ENCODE measurements around the gene FADS3.

Gene FADS3

DNA sequence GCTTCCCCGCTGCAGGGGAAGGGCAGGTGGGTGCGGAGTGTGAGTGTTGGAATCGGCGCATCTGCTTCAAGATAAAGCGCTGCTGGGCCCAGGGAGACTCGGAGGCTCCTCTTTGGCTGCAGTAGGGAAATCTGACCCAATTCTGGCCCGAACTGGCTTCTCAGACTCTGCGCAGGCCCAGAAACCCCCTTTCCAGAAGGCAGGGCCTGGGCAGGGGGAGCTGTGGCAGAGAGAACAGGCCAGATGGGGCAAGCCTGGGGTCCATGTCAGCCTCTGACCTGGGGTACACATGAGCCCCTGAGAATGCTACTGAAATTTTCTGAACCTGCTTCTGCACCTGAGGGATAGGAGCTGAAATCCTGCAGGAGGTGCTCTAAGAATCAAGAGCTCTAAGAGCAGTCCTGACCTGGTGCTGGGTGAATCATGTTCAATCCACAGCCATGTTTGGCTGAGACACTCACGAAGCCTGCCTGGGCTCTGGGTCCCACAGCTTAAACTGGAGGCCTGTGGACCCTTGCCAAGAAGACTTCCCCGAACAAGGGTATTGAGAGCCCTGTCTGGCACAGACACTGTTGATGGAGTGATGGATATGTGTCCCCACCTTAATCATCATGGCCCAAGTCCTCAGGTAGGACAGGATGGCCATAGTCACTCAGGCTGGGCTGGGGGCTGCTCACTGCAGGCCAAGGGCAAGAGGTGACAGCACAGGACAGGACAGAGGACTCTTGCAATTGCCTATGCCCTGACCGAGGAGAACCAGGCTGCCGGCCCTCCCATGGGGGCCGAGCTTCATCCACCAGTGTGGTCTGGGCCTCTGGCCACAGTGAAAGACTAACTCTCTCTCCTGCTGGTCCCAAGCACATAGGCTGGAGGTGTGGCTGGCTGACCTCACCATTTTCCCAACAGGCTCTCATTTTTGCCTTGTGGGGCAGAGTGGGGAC lies 19.1 kb upstream of the FADS3 start:
- TF ChIP-seq ZNF274 (IDR thresholded peaks at IDR 0.05; ENCODE audit: low read depth, low read length): no peak
- H3K4me3 ChIP-seq (ENCODE audit: low read length): no peak overlapping the region

- H3K4me3 ChIP-seq (ENCODE audit: low read length): no peak overlapping the region
- TF ChIP-seq ZNF274 (IDR thresholded peaks at IDR 0.05; ENCODE audit: low read depth, low read length): no peak
Observed at GRCh38 chr11:61908730-61909316, 17.5 kb upstream of the FADS3 start.

GRCh38 chr11:61907871-61908729 lies 16.8 kb upstream of the FADS3 start:
- no peak overlapping the region for H3K4me3 ChIP-seq (ENCODE audit: low read length)
- TF ChIP-seq ZNF274 (IDR thresholded peaks at IDR 0.05; ENCODE audit: low read depth, low read length): no peak

- no peak overlapping the region for H3K4me3 ChIP-seq (ENCODE audit: low read length)
- no peak for TF ChIP-seq ZNF274 (IDR thresholded peaks at IDR 0.05; ENCODE audit: low read depth, low read length)
Observed at GRCh38 chr11:61907282-61907681, 15.9 kb upstream of the FADS3 start.

- H3K4me3 ChIP-seq (ENCODE audit: low read length): no peak overlapping the region
- no peak for TF ChIP-seq ZNF274 (IDR thresholded peaks at IDR 0.05; ENCODE audit: low read depth, low read length)
Observed at GRCh38 chr11:61906522-61906909, 15.2 kb upstream of the FADS3 start.

GRCh38 chr11:61905801-61906521 lies 14.6 kb upstream of the FADS3 start:
- no peak overlapping the region for H3K4me3 ChIP-seq (ENCODE audit: low read length)
- TF ChIP-seq ZNF274 (IDR thresholded peaks at IDR 0.05; ENCODE audit: low read depth, low read length): no peak

GRCh38 chr11:61905067-61905696 lies 13.8 kb upstream of the FADS3 start:
- no peak for TF ChIP-seq ZNF274 (IDR thresholded peaks at IDR 0.05; ENCODE audit: low read depth, low read length)
- no peak overlapping the region for H3K4me3 ChIP-seq (ENCODE audit: low read length)

DNA sequence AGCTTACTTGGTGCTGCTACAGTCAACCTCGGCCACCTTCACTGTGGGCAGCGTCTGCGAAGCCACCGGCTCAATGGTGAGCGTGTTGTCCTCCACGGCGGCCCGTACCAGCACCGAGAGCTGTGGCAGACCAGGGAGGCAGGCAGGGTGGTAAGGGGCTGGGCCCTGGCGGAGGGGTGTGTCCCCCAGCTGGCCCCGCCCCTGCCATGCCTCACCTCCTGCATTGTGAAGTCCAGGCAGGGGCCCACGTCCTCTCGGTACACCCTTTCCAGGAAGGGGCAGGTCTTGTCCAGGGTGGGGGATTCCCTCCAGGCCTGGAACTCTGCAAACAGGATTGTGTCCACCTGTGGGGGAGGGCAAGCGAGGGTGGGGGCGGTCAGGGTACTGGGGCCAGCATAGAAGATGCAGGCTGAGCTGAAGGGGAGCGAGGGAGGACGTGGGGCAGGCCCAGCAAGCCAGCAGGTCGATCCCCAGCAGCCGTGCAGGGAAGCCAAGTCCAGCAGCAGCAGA lies 13.2 kb upstream of the FADS3 start:
- H3K4me3 ChIP-seq (ENCODE audit: low read length): no peak overlapping the region
- TF ChIP-seq ZNF274 (IDR thresholded peaks at IDR 0.05; ENCODE audit: low read depth, low read length): no peak

DNA sequence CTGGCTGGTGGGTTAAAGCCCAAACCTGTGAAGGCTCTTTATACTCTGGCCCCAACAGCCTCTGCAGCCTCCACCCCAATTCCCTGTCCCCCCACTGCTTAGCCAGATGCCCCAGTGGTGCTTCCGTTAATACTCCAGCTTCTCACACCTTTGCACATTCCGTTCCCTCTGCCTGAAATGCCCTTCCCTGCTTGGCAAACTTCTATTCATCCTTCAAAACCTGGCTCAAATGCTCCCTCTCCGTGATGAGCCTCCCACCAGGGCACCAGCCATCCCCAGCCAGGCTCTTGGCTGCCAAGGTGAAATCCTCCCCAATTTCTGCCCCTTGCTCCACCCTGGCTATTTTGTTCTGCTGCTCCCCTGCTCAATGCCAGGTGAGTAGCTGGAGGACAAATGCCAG lies 12.5 kb upstream of the FADS3 start:
- H3K4me3 ChIP-seq (ENCODE audit: low read length): no peak overlapping the region
- no peak for TF ChIP-seq ZNF274 (IDR thresholded peaks at IDR 0.05; ENCODE audit: low read depth, low read length)

DNA sequence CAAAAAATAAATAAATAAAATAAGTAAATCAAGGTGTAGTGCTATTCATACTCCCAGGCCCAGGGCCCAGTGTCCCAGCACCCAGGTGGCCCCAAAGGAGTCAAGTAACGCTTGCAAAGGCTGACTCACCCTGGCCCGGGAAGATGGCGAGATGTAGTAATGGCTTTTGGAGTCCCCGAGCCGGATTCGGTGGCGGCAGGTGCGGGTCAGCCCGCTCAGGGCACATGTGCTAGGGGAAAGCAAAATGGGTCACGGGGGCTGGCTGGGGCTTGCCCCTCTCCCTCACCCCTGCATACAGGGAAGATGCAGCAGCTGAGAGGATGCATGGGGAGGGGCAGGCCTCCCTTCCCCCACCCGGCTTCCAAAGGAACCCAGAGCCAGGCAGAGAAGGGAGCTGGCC lies 11.0 kb upstream of the FADS3 start:
- no peak overlapping the region for H3K4me3 ChIP-seq (ENCODE audit: low read length)
- no peak for TF ChIP-seq ZNF274 (IDR thresholded peaks at IDR 0.05; ENCODE audit: low read depth, low read length)

DNA sequence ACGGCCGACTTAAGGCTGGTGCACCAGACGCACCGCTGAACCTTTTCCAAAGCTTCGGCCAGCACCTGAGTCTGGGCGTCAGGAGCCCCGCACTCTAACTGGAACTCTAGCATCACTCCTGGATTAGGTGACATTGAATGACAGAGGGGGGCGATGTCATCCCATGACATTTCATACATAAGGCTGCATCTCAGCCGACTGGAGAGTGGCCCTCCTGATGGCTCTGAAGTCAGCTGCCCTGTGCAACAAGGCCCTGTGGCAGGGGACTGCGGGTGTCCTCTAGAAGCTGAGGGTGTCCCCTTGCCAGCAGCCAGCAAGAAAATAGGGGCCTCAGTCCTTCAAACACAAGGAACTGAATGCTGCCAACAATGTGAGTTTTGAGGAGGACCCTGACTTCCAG lies 10.1 kb upstream of the FADS3 start:
- no peak overlapping the region for H3K4me3 ChIP-seq (ENCODE audit: low read length)
- no peak for TF ChIP-seq ZNF274 (IDR thresholded peaks at IDR 0.05; ENCODE audit: low read depth, low read length)

- no peak for TF ChIP-seq ZNF274 (IDR thresholded peaks at IDR 0.05; ENCODE audit: low read depth, low read length)
- H3K4me3 ChIP-seq (ENCODE audit: low read length): no peak overlapping the region
Observed at GRCh38 chr11:61900251-61900650, 8.9 kb upstream of the FADS3 start.

GRCh38 chr11:61899146-61899841 lies 7.9 kb upstream of the FADS3 start:
- no peak for TF ChIP-seq ZNF274 (IDR thresholded peaks at IDR 0.05; ENCODE audit: low read depth, low read length)
- H3K4me3 ChIP-seq (ENCODE audit: low read length): no peak overlapping the region

Measured in GM08714 (cell line).